Transverse colon (tissue), 4 donors: ENCODE measurements around the gene MOCS1. TPM values are rescaled to one million over a fixed set of nuclear protein-coding genes. Genes with fewer than 3 reads are reported as not detected.
A peak's percentile ranks its signal among the peaks of the same experiment; 100 is the strongest.

Experiments
- DNase-seq: peaks from one replicate; pipeline ENCODE4 v3.0.0-alpha.2; 2019
- H3K27ac ChIP-seq, 4 donors: fragments of 200-600 bp; sonication (generic); 2 replicates each; pipeline ENCODE4 v1.5.1; 2016 to 2018; ENCODE audit warnings: inconsistent platforms in 4 of 4
- H3K27me3 ChIP-seq: fragments of 200-600 bp; sonication (generic); 2 replicates; pipeline ENCODE4 v1.5.1; 2017; ENCODE audit warnings: inconsistent platforms
- H3K36me3 ChIP-seq, 4 donors: fragments of 200-600 bp; sonication (generic); 2 replicates each; pipeline ENCODE4 v1.5.1; 2017 to 2019; ENCODE audit warnings: inconsistent platforms in 4 of 4
- H3K4me1 ChIP-seq, 4 donors: fragments of 200-600 bp; sonication (generic); 2 replicates each; pipeline ENCODE4 v1.5.1; 2017 to 2020; ENCODE audit warnings: inconsistent platforms in 4 of 4
- H3K4me3 ChIP-seq, 4 donors: fragments of 200-600 bp; sonication (generic); 1 replicate in 1 of 4; 2 replicates in 3 of 4; pipeline versions ENCODE4 v1.5.1 to v1.6.1; 2017 to 2019; ENCODE audit warnings: inconsistent platforms in 4 of 4
- H3K9me3 ChIP-seq, 2 donors: fragments of 200-600 bp; sonication (generic); 2 replicates each; pipeline ENCODE4 v1.5.1; 2017 to 2019; ENCODE audit warnings: inconsistent platforms in 2 of 2
- CTCF ChIP-seq, 5 experiments: fragments of 200-600 bp in 3 of 5; fragments of 450-650 bp in 2 of 5; sonication (generic) in 3 of 5; IDR thresholded peaks; 1 replicate in 2 of 5; 2 replicates in 3 of 5; pipeline ENCODE4 v1.5.1; 2016 to 2017; ENCODE audit warnings: antibody characterized with exemption in 5 of 5, inconsistent platforms in 3 of 5, mild to moderate bottlenecking in 2 of 5, moderate library complexity in 1 of 5
- EP300 ChIP-seq: sonication (generic); formaldehyde crosslinking; IDR thresholded peaks from one replicate; pipeline ENCODE4 v1.6.1; 2017; ENCODE audit warnings: antibody characterized with exemption, low read depth
- POLR2A ChIP-seq: fragments of 450-650 bp; IDR thresholded peaks from one replicate; pipeline ENCODE4 v1.6.1; 2016; ENCODE audit warnings: antibody characterized with exemption, mild to moderate bottlenecking, moderate library complexity
- POLR2AphosphoS5 ChIP-seq, 3 donors: sonication (generic); formaldehyde crosslinking; IDR thresholded peaks; one replicate each; pipeline ENCODE4 v1.6.1; 2016; ENCODE audit warnings: antibody characterized with exemption in 3 of 3
- WGBS, 2 donors: methylation state at CpG; one replicate each; pipeline ENCODE4 v1.1.5; 2018; ENCODE audit warnings: low coverage in 1 of 2; 5-methylcytosine and 5-hydroxymethylcytosine counted together
- in situ Hi-C, 4 donors: fragments of 200-750 bp; cut with MboI; loops; one replicate each; pipeline versions ENCODE4 v1.15.0 to v1.15.1; 2017; ENCODE audit warnings: low sequenced_read_pairs in 3 of 4, low pct_ligation_motif_present in 1 of 4, low pct_unique_long_range_greater_than_20kb in 1 of 4
- intact Hi-C: fragments of 100-400 bp; cut with DNase I; formaldehyde crosslinking; loops from one replicate; pipeline ENCODE4 v1.15.1; 2023; ENCODE audit warnings: low total_unique reads
- total RNA-seq, 4 donors: library from RNA; depleted of rRNA; stranded (reverse); fragments of >200 nt; gene quantifications; one replicate each; pipeline ENCODE4 v1.1.0, GENCODE V29; 2016

The MOCS1 gene
- total RNA-seq, 4 donors from 2014 or later = 20.6 to 58.3 (median 42.3) TPM

GRCh38 chr6:39925931-39926290, 8.4 kb downstream of the MOCS1 start:
- H3K4me1 ChIP-seq = peaks cover 3 to 42% (median 16%) of the 10 kb centered on the region in 4 donors
- no peak overlapping the region for H3K27ac ChIP-seq
- no peaks in the 10 kb centered on the region for H3K9me3 ChIP-seq
- TF ChIP-seq POLR2AphosphoS5 (IDR thresholded peaks at IDR 0.05) (no peak), CTCF (IDR thresholded peaks at IDR 0.05) (no peak)
- no peaks in the 10 kb centered on the region for H3K27me3 ChIP-seq
- no peak for DNase-seq
- WGBS, 2 donors = 86% methylated on average over 3 of the region's 3 CpGs; no CpG with 5 or more reads in 1 of the 2 donors
- no peak overlapping the region for H3K4me3 ChIP-seq
- peaks cover 0 to 13% (median 0%) of the 10 kb centered on the region in 4 donors for H3K36me3 ChIP-seq
- in situ Hi-C loops (no loop called here), intact Hi-C loops (no loop called here)

GRCh38 chr6:39925191-39925930, 8.9 kb downstream of the MOCS1 start:
- peaks cover 0 to 13% (median 0%) of the 10 kb centered on the region in 4 donors for H3K36me3 ChIP-seq
- 87 to 91% methylated on average over 7 to 22 of the region's 22 CpGs for WGBS, 2 donors

GRCh38 chr6:39924283-39924682, 10.0 kb downstream of the MOCS1 start:
- in situ Hi-C loops = no loop called here
- 72 to 100% methylated on average over 1 to 6 of the region's 6 CpGs for WGBS, 2 donors
- Histone ChIP-seq H3K9me3 (no peaks in the 10 kb centered on the region), H3K4me3 (no peak overlapping the region), H3K4me1 (peaks cover 6 to 52% (median 22%) of the 10 kb centered on the region in 4 donors), H3K27ac (no peak overlapping the region), H3K27me3 (no peaks in the 10 kb centered on the region), H3K36me3 (peaks cover 0 to 13% (median 0%) of the 10 kb centered on the region in 4 donors)
- TF ChIP-seq POLR2AphosphoS5 (IDR thresholded peaks at IDR 0.05) (no peak), EP300 (no peak)
- no peak for DNase-seq
- intact Hi-C loops = no loop called here

More at GRCh38 chr6:39925191-39925930, 8.9 kb downstream of the MOCS1 start:
- Histone ChIP-seq H3K4me1 (peaks cover 5 to 47% (median 18%) of the 10 kb centered on the region in 4 donors), H3K27me3 (no peaks in the 10 kb centered on the region), H3K4me3 (no peak overlapping the region), H3K9me3 (no peaks in the 10 kb centered on the region), H3K27ac (no peak overlapping the region)
- intact Hi-C loops (no loop called here), in situ Hi-C loops (no loop called here)
- no peak for TF ChIP-seq POLR2A
- no peak for TF ChIP-seq EP300
- no peak for TF ChIP-seq CTCF (IDR thresholded peaks at IDR 0.05)
- TF ChIP-seq POLR2AphosphoS5 (IDR thresholded peaks at IDR 0.05) = no peak
- no peak for DNase-seq

GRCh38 chr6:39923861-39924260, 10.4 kb downstream of the MOCS1 start:
- H3K4me1 ChIP-seq = peaks cover 6 to 57% (median 25%) of the 10 kb centered on the region in 4 donors
- DNase-seq = no peak
- no peak overlapping the region for H3K4me3 ChIP-seq

More at GRCh38 chr6:39923861-39924260, 10.4 kb downstream of the MOCS1 start:
- Histone ChIP-seq H3K27ac (peak overlapping the region in 2 of 4 donors; percentile 16 to 27), H3K9me3 (no peaks in the 10 kb centered on the region), H3K36me3 (peaks cover 0 to 13% (median 0%) of the 10 kb centered on the region in 4 donors), H3K27me3 (no peaks in the 10 kb centered on the region)
- intact Hi-C loops = no loop called here
- TF ChIP-seq CTCF (IDR thresholded peaks at IDR 0.05) (no peak), POLR2AphosphoS5 (IDR thresholded peaks at IDR 0.05) (no peak), EP300 (no peak), POLR2A (no peak)
- in situ Hi-C loops = no loop called here
- WGBS, 2 donors = 45 to 100% methylated on average over 1 to 6 of the region's 6 CpGs
